ENCODE measurements around the gene WIZ. TPM values are rescaled to one million over a fixed set of nuclear protein-coding genes. Genes with fewer than 3 reads are reported as not detected.

The WIZ gene
- total RNA-seq, 4 donors from 2014 or later: 39.1 to 44.9 (median 41.0) TPM

GRCh38 chr19:15453906-15454860 is 4.4 kb upstream of the WIZ start:
- DNase-seq (ENCODE audit: low spot score in 2 of 2): peak in 1 of 2 donors; percentile 66
- Histone ChIP-seq H3K27ac (no peak overlapping the region), H3K4me1 (peaks cover 38% of the 10 kb centered on the region), H3K36me3 (no peaks in the 10 kb centered on the region), H3K9me3 (no peaks in the 10 kb centered on the region), H3K27me3 (peaks cover 30% of the 10 kb centered on the region), H3K4me3 (no peak overlapping the region)
- TF ChIP-seq EP300 (IDR thresholded peaks at IDR 0.05) (no peak), POLR2A (IDR thresholded peaks at IDR 0.05) (no peak), POLR2AphosphoS5 (IDR thresholded peaks at IDR 0.05) (no peak), CTCF (IDR thresholded peaks at IDR 0.05) (no peak)
- WGBS: 87% methylated on average over 6 of the region's 17 CpGs

- no peak for TF ChIP-seq POLR2AphosphoS5 (IDR thresholded peaks at IDR 0.05)
- TF ChIP-seq CTCF (IDR thresholded peaks at IDR 0.05): peak in 1 of 2 donors; percentile 24
- no peak overlapping the region for H3K27ac ChIP-seq
- DNase-seq (ENCODE audit: low spot score in 2 of 2): no peak
- WGBS: 21% methylated on average over 10 of the region's 44 CpGs
- no peaks in the 10 kb centered on the region for H3K9me3 ChIP-seq
- H3K4me1 ChIP-seq: peaks cover 43% of the 10 kb centered on the region
- H3K27me3 ChIP-seq: peaks cover 30% of the 10 kb centered on the region
- H3K4me3 ChIP-seq: peak overlapping the region; percentile 54
- H3K36me3 ChIP-seq: no peaks in the 10 kb centered on the region
Measured at GRCh38 chr19:15453091-15453578, 3.4 kb upstream of the WIZ start.

- WGBS: 15% methylated on average over 16 of the region's 37 CpGs
- no peak for TF ChIP-seq POLR2AphosphoS5 (IDR thresholded peaks at IDR 0.05)
- TF ChIP-seq POLR2A (IDR thresholded peaks at IDR 0.05): peak in 1 of 2 donors; percentile 32
- Histone ChIP-seq H3K9me3 (no peaks in the 10 kb centered on the region), H3K4me1 (peaks cover 36% of the 10 kb centered on the region), H3K27me3 (peaks cover 23% of the 10 kb centered on the region), H3K4me3 (peak overlapping the region; percentile 54), H3K27ac (no peak overlapping the region), H3K36me3 (no peaks in the 10 kb centered on the region)
- peak; percentile 92 to 93 for DNase-seq (ENCODE audit: low spot score in 2 of 2)
Measured at GRCh38 chr19:15452111-15453047, 2.6 kb upstream of the WIZ start.

- WGBS: 93% methylated on average over 1 of the region's 1 CpG
- H3K36me3 ChIP-seq: no peaks in the 10 kb centered on the region
- H3K27ac ChIP-seq: peak overlapping the region; percentile 83
- peaks cover 4% of the 10 kb centered on the region for H3K27me3 ChIP-seq
- H3K4me3 ChIP-seq: no peak overlapping the region
- H3K9me3 ChIP-seq: no peaks in the 10 kb centered on the region
- peak in 1 of 2 donors; percentile 56 for DNase-seq (ENCODE audit: low spot score in 2 of 2)
- H3K4me1 ChIP-seq: peaks cover 26% of the 10 kb centered on the region
- TF ChIP-seq POLR2A (IDR thresholded peaks at IDR 0.05): no peak
Measured at GRCh38 chr19:15450528-15450890, 753 bp upstream of the WIZ start.

GRCh38 chr19:15448778-15449619 is 757 bp downstream of the WIZ start:
- Histone ChIP-seq H3K36me3 (no peaks in the 10 kb centered on the region), H3K9me3 (no peaks in the 10 kb centered on the region), H3K27me3 (no peaks in the 10 kb centered on the region), H3K27ac (peak overlapping the region; percentile 24), H3K4me1 (peaks cover 26% of the 10 kb centered on the region), H3K4me3 (peak overlapping the region; percentile 79)
- WGBS: 9% methylated on average over 14 of the region's 43 CpGs
- TF ChIP-seq POLR2A (IDR thresholded peaks at IDR 0.05): no peak
- TF ChIP-seq EP300 (IDR thresholded peaks at IDR 0.05): no peak
- TF ChIP-seq CTCF (IDR thresholded peaks at IDR 0.05): no peak
- TF ChIP-seq POLR2AphosphoS5 (IDR thresholded peaks at IDR 0.05): no peak
- peak in 1 of 2 donors; percentile 73 for DNase-seq (ENCODE audit: low spot score in 2 of 2)

Data from suprapubic skin (tissue), 4 donors.